Type B pancreatic cell (in vitro differentiated cells): ENCODE measurements around the gene MEGF11. TPM values are rescaled to one million over a fixed set of nuclear protein-coding genes. Genes with fewer than 3 reads are reported as not detected.

Experiments
- DNase-seq: peaks from one replicate; pipeline ENCODE4 v3.0.0; 2021; ENCODE audit warnings: mixed read lengths; ENCODE audit not compliant: unreplicated experiment; ENCODE audit errors: extremely low spot score
- H3K27ac Mint-ChIP-seq: 2 replicates; pipeline ENCODE4 v1.8.0; 2021; ENCODE audit warnings: mild to moderate bottlenecking, mixed read lengths
- H3K27me3 Mint-ChIP-seq: 2 replicates; pipeline ENCODE4 v1.8.0; 2021; ENCODE audit warnings: mixed read lengths
- H3K36me3 Mint-ChIP-seq: 2 replicates; pipeline ENCODE4 v1.8.0; 2021; ENCODE audit warnings: mixed read lengths
- H3K4me1 Mint-ChIP-seq: one replicate; pipeline ENCODE4 v1.8.0; 2021; ENCODE audit warnings: mixed read lengths; ENCODE audit not compliant: unreplicated experiment
- H3K4me3 Mint-ChIP-seq: 2 replicates; pipeline ENCODE4 v1.8.0; 2021; ENCODE audit warnings: mild to moderate bottlenecking, mixed read lengths
- H3K9me3 Mint-ChIP-seq: 2 replicates; pipeline ENCODE4 v1.8.0; 2021; ENCODE audit warnings: mixed read lengths
- total RNA-seq: library from RNA; stranded (reverse); gene quantifications from 2 replicates; pipeline ENCODE4 v1.2.1, GENCODE V29; 2021; ENCODE audit warnings: low replicate concordance
- TF ChIP-seq, protein P1 (sequence below): fragments of 200-600 bp; sonication (generic); conservative IDR thresholded peaks from 2 replicates; pipeline ENCODE4 v1.5.0; 2021; ENCODE audit warnings: antibody characterized with exemption, mild to moderate bottlenecking

The MEGF11 gene
- total RNA-seq, 1 donor from 2014 or later, result 3.3 TPM

DNA sequence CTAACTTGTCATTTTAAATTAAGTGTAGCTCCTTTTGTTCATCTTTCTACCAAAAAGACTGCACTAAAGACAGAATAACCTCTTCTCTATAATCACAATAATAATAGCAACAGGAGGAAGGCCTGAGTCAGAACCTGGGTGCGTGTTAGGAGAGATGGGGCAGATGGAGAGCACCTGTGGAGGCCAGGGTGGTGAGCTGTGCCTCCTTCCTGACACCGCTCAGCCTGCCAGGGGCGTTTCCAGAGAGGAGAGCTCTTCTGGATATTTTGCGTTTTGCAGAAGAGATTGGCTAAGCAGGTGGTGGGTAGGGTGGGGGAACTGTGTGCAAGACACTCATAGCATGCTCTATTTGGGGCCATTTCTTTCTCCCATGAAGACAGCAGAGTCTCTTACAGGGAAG, 83.5 kb downstream of the MEGF11 start:
- no peak overlapping the region for H3K4me3 Mint-ChIP-seq
- no peak overlapping the region for H3K27ac Mint-ChIP-seq
- no peak for DNase-seq
- TF ChIP-seq, protein P1, sequence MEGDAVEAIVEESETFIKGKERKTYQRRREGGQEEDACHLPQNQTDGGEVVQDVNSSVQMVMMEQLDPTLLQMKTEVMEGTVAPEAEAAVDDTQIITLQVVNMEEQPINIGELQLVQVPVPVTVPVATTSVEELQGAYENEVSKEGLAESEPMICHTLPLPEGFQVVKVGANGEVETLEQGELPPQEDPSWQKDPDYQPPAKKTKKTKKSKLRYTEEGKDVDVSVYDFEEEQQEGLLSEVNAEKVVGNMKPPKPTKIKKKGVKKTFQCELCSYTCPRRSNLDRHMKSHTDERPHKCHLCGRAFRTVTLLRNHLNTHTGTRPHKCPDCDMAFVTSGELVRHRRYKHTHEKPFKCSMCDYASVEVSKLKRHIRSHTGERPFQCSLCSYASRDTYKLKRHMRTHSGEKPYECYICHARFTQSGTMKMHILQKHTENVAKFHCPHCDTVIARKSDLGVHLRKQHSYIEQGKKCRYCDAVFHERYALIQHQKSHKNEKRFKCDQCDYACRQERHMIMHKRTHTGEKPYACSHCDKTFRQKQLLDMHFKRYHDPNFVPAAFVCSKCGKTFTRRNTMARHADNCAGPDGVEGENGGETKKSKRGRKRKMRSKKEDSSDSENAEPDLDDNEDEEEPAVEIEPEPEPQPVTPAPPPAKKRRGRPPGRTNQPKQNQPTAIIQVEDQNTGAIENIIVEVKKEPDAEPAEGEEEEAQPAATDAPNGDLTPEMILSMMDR, result no peak
- peaks cover 63% of the 10 kb centered on the region for H3K27me3 Mint-ChIP-seq
- H3K9me3 Mint-ChIP-seq, result no peaks in the 10 kb centered on the region
- peaks cover 33% of the 10 kb centered on the region for H3K4me1 Mint-ChIP-seq
- H3K36me3 Mint-ChIP-seq, result no peaks in the 10 kb centered on the region

DNA sequence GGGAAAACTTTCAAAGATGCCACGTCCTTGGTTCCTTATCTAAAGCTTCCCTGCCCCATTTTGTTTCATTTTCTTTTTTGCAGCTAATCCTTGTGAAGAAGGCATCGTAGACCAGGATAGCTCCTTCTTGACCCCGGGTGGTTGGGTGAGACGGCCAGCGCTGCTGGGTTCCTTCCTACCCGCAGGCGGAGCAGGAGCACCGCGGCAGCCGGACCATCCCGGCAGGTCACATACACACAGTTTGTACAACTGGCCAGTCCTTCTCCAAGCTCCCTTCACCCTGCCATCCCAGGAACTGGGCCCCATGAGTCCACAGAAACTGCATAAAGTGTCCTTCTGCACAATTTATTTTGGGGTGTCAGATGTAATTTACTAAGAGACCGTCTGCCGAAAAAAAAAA, 83.9 kb downstream of the MEGF11 start:
- no peaks in the 10 kb centered on the region for H3K9me3 Mint-ChIP-seq
- H3K4me3 Mint-ChIP-seq, result no peak overlapping the region
- no peak overlapping the region for H3K27ac Mint-ChIP-seq
- peaks cover 59% of the 10 kb centered on the region for H3K27me3 Mint-ChIP-seq
- TF ChIP-seq, protein P1, result no peak
- no peaks in the 10 kb centered on the region for H3K36me3 Mint-ChIP-seq
- H3K4me1 Mint-ChIP-seq, result peaks cover 33% of the 10 kb centered on the region
- DNase-seq, result no peak

DNA sequence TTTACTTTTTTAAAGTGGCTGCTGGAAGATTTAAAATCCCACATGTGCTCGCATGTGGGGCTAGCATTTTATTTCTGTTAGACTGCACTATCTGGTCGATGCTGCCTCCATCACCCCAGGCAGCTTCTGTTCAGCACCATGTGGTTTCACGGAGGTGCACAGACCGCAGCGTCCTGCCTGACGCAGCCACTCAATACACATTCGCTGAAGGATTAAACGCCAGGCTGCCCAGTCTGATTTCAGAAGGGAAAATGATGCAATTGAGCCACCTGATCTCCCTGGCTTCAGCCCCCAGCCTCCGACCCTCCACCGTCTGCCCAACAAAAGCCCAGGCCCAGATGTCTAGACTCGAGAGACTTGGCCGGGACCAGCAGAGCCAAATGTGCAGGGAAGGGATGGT, 84.5 kb downstream of the MEGF11 start:
- Mint-ChIP-seq H3K27me3 (peaks cover 54% of the 10 kb centered on the region), H3K36me3 (no peaks in the 10 kb centered on the region)

DNA sequence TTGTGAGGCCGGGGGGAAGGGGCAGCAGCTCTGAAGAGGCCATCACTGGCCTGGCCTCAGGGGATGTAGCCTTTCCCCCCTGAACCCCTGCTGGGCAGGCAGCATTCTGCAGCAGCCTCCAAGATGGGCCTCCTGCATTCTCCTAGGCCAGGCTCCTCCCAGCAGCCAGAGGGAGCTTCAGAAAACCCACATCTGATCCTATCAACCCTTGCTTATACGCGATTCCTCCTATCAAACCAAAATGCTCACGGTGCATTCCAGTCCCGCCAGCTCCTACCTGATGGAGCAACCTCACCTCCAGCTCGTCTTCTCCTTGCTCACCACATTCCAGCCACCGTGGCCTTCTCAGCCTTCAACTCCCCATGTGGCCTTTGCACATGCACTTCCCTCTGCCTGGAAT, 85.7 kb downstream of the MEGF11 start:
- Mint-ChIP-seq H3K9me3 (no peaks in the 10 kb centered on the region), H3K27ac (no peak overlapping the region), H3K4me3 (no peak overlapping the region), H3K36me3 (no peaks in the 10 kb centered on the region), H3K27me3 (peaks cover 52% of the 10 kb centered on the region), H3K4me1 (peaks cover 31% of the 10 kb centered on the region)
- TF ChIP-seq, protein P1, result no peak
- no peak for DNase-seq

More for the DNA sequence above, 84.5 kb downstream of the MEGF11 start:
- Mint-ChIP-seq H3K4me3 (no peak overlapping the region), H3K4me1 (peaks cover 33% of the 10 kb centered on the region), H3K27ac (no peak overlapping the region), H3K9me3 (no peaks in the 10 kb centered on the region)
- TF ChIP-seq, protein P1, result no peak
- no peak for DNase-seq

DNA sequence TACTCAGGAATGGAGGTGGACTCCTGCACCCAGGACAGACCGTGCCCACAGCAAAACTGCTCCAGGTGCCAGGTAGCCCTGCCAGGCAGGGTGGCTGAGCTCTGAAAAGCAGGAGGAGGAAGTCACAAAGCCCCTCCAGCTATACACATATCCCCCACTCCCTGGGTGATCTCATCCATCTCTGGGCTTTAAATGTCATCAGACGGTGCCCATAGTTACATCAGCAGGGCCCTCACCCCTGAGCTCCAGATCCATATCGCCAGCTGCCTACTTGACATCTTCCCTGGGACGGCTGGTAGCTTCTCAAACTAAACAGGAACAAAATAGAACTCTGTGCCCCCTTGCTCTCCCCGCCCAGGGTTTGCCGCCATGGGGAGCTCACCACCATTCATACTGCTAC, 87.7 kb downstream of the MEGF11 start:
- no peak for DNase-seq
- no peak overlapping the region for H3K27ac Mint-ChIP-seq
- peaks cover 39% of the 10 kb centered on the region for H3K27me3 Mint-ChIP-seq
- H3K4me1 Mint-ChIP-seq, result peaks cover 18% of the 10 kb centered on the region
- no peaks in the 10 kb centered on the region for H3K9me3 Mint-ChIP-seq
- no peaks in the 10 kb centered on the region for H3K36me3 Mint-ChIP-seq
- TF ChIP-seq, protein P1, result no peak
- H3K4me3 Mint-ChIP-seq, result no peak overlapping the region

DNA sequence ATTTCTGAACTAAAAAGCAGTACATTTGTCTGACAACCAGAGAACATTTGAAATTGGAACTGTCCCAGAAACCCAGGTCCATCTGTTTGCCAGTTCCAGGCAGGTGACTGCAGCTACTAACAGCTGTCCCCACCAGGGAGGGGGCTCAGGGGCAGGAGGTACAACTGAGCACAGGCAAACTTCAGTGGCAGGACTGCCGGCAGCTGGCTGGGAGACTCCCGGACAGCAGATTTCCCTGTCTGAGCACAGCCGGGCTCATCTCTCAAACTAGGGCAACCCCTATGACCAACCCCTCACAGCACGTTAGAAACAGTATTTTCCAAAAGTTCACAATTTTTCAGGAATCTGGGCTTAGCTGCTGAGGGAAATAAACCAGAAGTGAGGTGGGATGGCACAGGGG, 88.8 kb downstream of the MEGF11 start:
- TF ChIP-seq, protein P1, result no peak
- no peak for DNase-seq
- Mint-ChIP-seq H3K4me1 (peaks cover 18% of the 10 kb centered on the region), H3K27ac (no peak overlapping the region), H3K36me3 (no peaks in the 10 kb centered on the region), H3K4me3 (no peak overlapping the region), H3K27me3 (peaks cover 35% of the 10 kb centered on the region), H3K9me3 (no peaks in the 10 kb centered on the region)
